GM19463 (cell line): ENCODE results near the gene PRIM1.
A peak's percentile ranks its signal among the peaks of the same experiment; 100 is the strongest.
"Not testable (repeated sequence)": the region's sequence is repeated elsewhere in the genome, so short reads cannot be mapped to it uniquely, and the experiment has no call there.

ENCODE experiments used
- ATAC-seq: cut with Tn5 transposase; IDR thresholded peaks from one replicate; pipeline ENCODE4 v1.9.1; 2021; ENCODE audit warnings: mild to moderate bottlenecking, moderate library complexity; ENCODE audit not compliant: unreplicated experiment

The PRIM1 gene

GRCh38 chr12:56718636-56719035 is 33.5 kb downstream of the PRIM1 start:
- ATAC-seq = no peak

GRCh38 chr12:56718149-56718548 is 34.0 kb downstream of the PRIM1 start:
- ATAC-seq = no peak

- no peak for ATAC-seq
Measured at GRCh38 chr12:56716933-56717880, 34.9 kb downstream of the PRIM1 start.

GRCh38 chr12:56716458-56716857 is 35.7 kb downstream of the PRIM1 start:
- no peak for ATAC-seq

- ATAC-seq = no peak
Measured at GRCh38 chr12:56715798-56716197, 36.3 kb downstream of the PRIM1 start.

GRCh38 chr12:56714431-56714929 is 37.6 kb downstream of the PRIM1 start:
- ATAC-seq = no peak

- no peak for ATAC-seq
Measured at GRCh38 chr12:56713345-56713744, 38.8 kb downstream of the PRIM1 start.

- no peak for ATAC-seq
Measured at GRCh38 chr12:56709759-56710376, 42.3 kb downstream of the PRIM1 start.

GRCh38 chr12:56704522-56704921 is 47.6 kb downstream of the PRIM1 start:
- not testable (repeated sequence) for ATAC-seq

GRCh38 chr12:56699020-56699661 is 53.0 kb downstream of the PRIM1 start:
- no peak for ATAC-seq

GRCh38 chr12:56695327-56696101 is 56.6 kb downstream of the PRIM1 start:
- no peak for ATAC-seq

GRCh38 chr12:56694161-56694560 is 58.0 kb downstream of the PRIM1 start:
- ATAC-seq = no peak

GRCh38 chr12:56688846-56689109 is 63.3 kb downstream of the PRIM1 start:
- ATAC-seq = peak; percentile 0

GRCh38 chr12:56688129-56688845 is 63.8 kb downstream of the PRIM1 start, which contains the start of gene PTGES3:
Gene PTGES3 (minus strand): TSS chr12:56688284. CDS start chr12:56687999, 285 bp downstream.
- ATAC-seq = peak; percentile 59

GRCh38 chr12:56687223-56688128 is 64.6 kb downstream of the PRIM1 start:
- no peak for ATAC-seq

- no peak for ATAC-seq
Measured at GRCh38 chr12:56684745-56685359, 67.3 kb downstream of the PRIM1 start.

GRCh38 chr12:56682323-56682722 is 69.8 kb downstream of the PRIM1 start:
- no peak for ATAC-seq
